ENCODE data around the gene MIER2.
"Not testable (repeated sequence)": the region's sequence is repeated elsewhere in the genome, so short reads cannot be mapped to it uniquely, and the experiment has no call there.

Gene MIER2

GRCh38 chr19:362154-362553 lies 17.6 kb upstream of the MIER2 start:
- DNase-seq (ENCODE audit: low read depth in 2 of 2): no peak

- no peak for DNase-seq (ENCODE audit: low read depth in 2 of 2)
Observed at GRCh38 chr19:359653-359925, 15.0 kb upstream of the MIER2 start.

GRCh38 chr19:355536-355935 lies 10.9 kb upstream of the MIER2 start:
- DNase-seq (ENCODE audit: low read depth in 2 of 2): not testable (repeated sequence)

GRCh38 chr19:355134-355533 lies 10.5 kb upstream of the MIER2 start:
- no peak for DNase-seq (ENCODE audit: low read depth in 2 of 2)

- DNase-seq (ENCODE audit: low read depth in 2 of 2): no peak
Observed at GRCh38 chr19:351976-352625, 7.5 kb upstream of the MIER2 start.

GRCh38 chr19:347946-348861 lies 3.6 kb upstream of the MIER2 start:
- DNase-seq (ENCODE audit: low read depth in 2 of 2): no peak

- DNase-seq (ENCODE audit: low read depth in 2 of 2): no peak
Observed at GRCh38 chr19:345320-345879, 804 bp upstream of the MIER2 start.

- no peak for DNase-seq (ENCODE audit: low read depth in 2 of 2)
Observed at GRCh38 chr19:343941-344624, 513 bp downstream of the MIER2 start.

GRCh38 chr19:343451-343931 lies 1.1 kb downstream of the MIER2 start:
- no peak for DNase-seq (ENCODE audit: low read depth in 2 of 2)

- DNase-seq (ENCODE audit: low read depth in 2 of 2): no peak
Observed at GRCh38 chr19:342801-343421, 1.7 kb downstream of the MIER2 start.

- DNase-seq (ENCODE audit: low read depth in 2 of 2): no peak
Observed at GRCh38 chr19:342128-342455, 2.5 kb downstream of the MIER2 start.

GRCh38 chr19:341386-342127 lies 3.0 kb downstream of the MIER2 start:
- no peak for DNase-seq (ENCODE audit: low read depth in 2 of 2)

- no peak for DNase-seq (ENCODE audit: low read depth in 2 of 2)
Observed at GRCh38 chr19:340620-341385, 3.8 kb downstream of the MIER2 start.

- no peak for DNase-seq (ENCODE audit: low read depth in 2 of 2)
Observed at GRCh38 chr19:339262-339887, 5.2 kb downstream of the MIER2 start.

GRCh38 chr19:338421-338820 lies 6.2 kb downstream of the MIER2 start:
- DNase-seq (ENCODE audit: low read depth in 2 of 2): no peak

GRCh38 chr19:336067-336614 lies 8.5 kb downstream of the MIER2 start:
- no peak for DNase-seq (ENCODE audit: low read depth in 2 of 2)

- no peak for DNase-seq (ENCODE audit: low read depth in 2 of 2)
Observed at GRCh38 chr19:335486-336066, 9.0 kb downstream of the MIER2 start.

- DNase-seq (ENCODE audit: low read depth in 2 of 2): no peak
Observed at GRCh38 chr19:335072-335471, 9.5 kb downstream of the MIER2 start.

GRCh38 chr19:334296-335071 lies 10.1 kb downstream of the MIER2 start:
- DNase-seq (ENCODE audit: low read depth in 2 of 2): no peak

Data from activated CD4-positive, alpha-beta T cell treated with anti-CD3 and anti-CD28 coated beads for 24 hours (primary cell).